ENCODE results near the gene NKD1.

GRCh38 chr16:50523710-50524109 lies 24.5 kb upstream of the NKD1 start:
- no peak for TF ChIP-seq CTCF (IDR thresholded peaks at IDR 0.05)
- TF ChIP-seq POLR2AphosphoS5 (IDR thresholded peaks at IDR 0.05; ENCODE audit: insufficient read depth in 1 of 2, low read depth in 1 of 2): no peak

Data from vagina (tissue), 2 donors.